SU-DHL-6 (cell line): ENCODE data around the gene ELAVL2.

ENCODE experiments used
- H2AFZ ChIP-seq: fragments of 200-600 bp; sonication (generic); 2 replicates; pipeline ENCODE4 v1.6.1; 2014; ENCODE audit warnings: low read depth, mild to moderate bottlenecking, moderate library complexity, mixed read lengths, antibody characterized with exemption, low read length; ENCODE audit not compliant: severe bottlenecking
- H3F3A ChIP-seq: fragments of 200-600 bp; shearing (Covaris generic); 2 replicates; pipeline ENCODE4 v1.6.0; 2016; ENCODE audit warnings: antibody characterized with exemption, mild to moderate bottlenecking; ENCODE audit not compliant: insufficient read depth
- H3K27ac ChIP-seq: fragments of 200-600 bp; sonication (generic); 2 replicates; pipeline ENCODE4 v1.5.1; 2016; ENCODE audit warnings: low read depth, mild to moderate bottlenecking, low read length, moderate library complexity, mixed read lengths
- H3K27me3 ChIP-seq: fragments of 200-600 bp; sonication (generic), shearing (Covaris generic); 2 replicates; pipeline ENCODE4 v1.6.0; 2014; ENCODE audit warnings: mild to moderate bottlenecking, low read length
- H3K36me3 ChIP-seq: fragments of 200-600 bp; sonication (generic); 2 replicates; pipeline ENCODE4 v1.6.1; 2014; ENCODE audit warnings: mild to moderate bottlenecking, low read length, mixed read lengths
- H3K4me2 ChIP-seq: fragments of 300-600, 200-600 bp; shearing (Covaris generic), sonication (generic); 2 replicates; pipeline ENCODE4 v1.6.0; 2014; ENCODE audit warnings: low read length, low read depth, mild to moderate bottlenecking; ENCODE audit not compliant: poor library complexity, severe bottlenecking
- H3K4me3 ChIP-seq: fragments of 200-600 bp; sonication (generic); 2 replicates; pipeline ENCODE4 v1.5.1; 2014; ENCODE audit warnings: antibody characterized with exemption, low read length, mild to moderate bottlenecking, mixed read lengths; ENCODE audit not compliant: insufficient read depth, poor library complexity, severe bottlenecking
- H3K79me2 ChIP-seq: fragments of 200-600 bp; sonication (generic); 2 replicates; pipeline ENCODE4 v1.6.1; 2014; ENCODE audit warnings: mild to moderate bottlenecking, low read length, moderate library complexity; ENCODE audit not compliant: insufficient read depth
- H3K9ac ChIP-seq: fragments of 200-600 bp; sonication (generic); 2 replicates; pipeline ENCODE4 v1.7.0; 2014; ENCODE audit warnings: mild to moderate bottlenecking, low read length
- H3K9me2 ChIP-seq: fragments of 200-600 bp; sonication (generic); replicated peaks from 2 replicates; pipeline ENCODE4 v1.6.1; 2014; ENCODE audit warnings: low read length; ENCODE audit not compliant: insufficient read depth
- H3K9me3 ChIP-seq: fragments of 200-600 bp; sonication (generic); 2 replicates; pipeline ENCODE4 v1.6.1; 2014; ENCODE audit warnings: low read length, mixed read lengths; ENCODE audit not compliant: insufficient read depth
- H4K20me1 ChIP-seq: fragments of 200-600 bp; sonication (generic); 2 replicates; pipeline ENCODE4 v1.6.1; 2014; ENCODE audit warnings: low read depth, mild to moderate bottlenecking, antibody characterized with exemption, low read length, moderate library complexity, mixed read lengths
- CTCF ChIP-seq: fragments of 200-600 bp; sonication (generic); IDR thresholded peaks from one replicate; pipeline ENCODE4 v1.5.1; 2017; ENCODE audit warnings: antibody characterized with exemption, mild to moderate bottlenecking, low read length, moderate library complexity; ENCODE audit not compliant: insufficient read depth, poor library complexity, severe bottlenecking
- EZH2phosphoT487 ChIP-seq: fragments of 200-600 bp; sonication (generic), shearing (Covaris generic); conservative IDR thresholded peaks from 2 replicates; pipeline ENCODE4 v1.6.1; 2018; ENCODE audit warnings: mild to moderate bottlenecking, antibody characterized with exemption, low read length, moderate library complexity, mixed read lengths

The ELAVL2 gene

GRCh38 chr9:23746317-23746716, 79.7 kb downstream of the ELAVL2 start:
- no peak overlapping the region for H2AFZ ChIP-seq
- no peak overlapping the region for H3K27ac ChIP-seq
- H3K4me3 ChIP-seq: no peak overlapping the region
- H3K36me3 ChIP-seq: no peaks in the 10 kb centered on the region
- no peaks in the 10 kb centered on the region for H4K20me1 ChIP-seq
- H3K4me2 ChIP-seq: no peak overlapping the region
- no peaks in the 10 kb centered on the region for H3F3A ChIP-seq
- no peaks in the 10 kb centered on the region for H3K27me3 ChIP-seq
- no peaks in the 10 kb centered on the region for H3K79me2 ChIP-seq
- no peak overlapping the region for H3K9ac ChIP-seq
- no peaks in the 10 kb centered on the region for H3K9me2 ChIP-seq
- no peak for TF ChIP-seq CTCF
- TF ChIP-seq EZH2phosphoT487: no peak
- no peaks in the 10 kb centered on the region for H3K9me3 ChIP-seq

- H4K20me1 ChIP-seq: no peaks in the 10 kb centered on the region
- no peak for TF ChIP-seq EZH2phosphoT487
- TF ChIP-seq CTCF: no peak
- no peak overlapping the region for H3K4me3 ChIP-seq
- H3K27ac ChIP-seq: no peak overlapping the region
- no peaks in the 10 kb centered on the region for H3K27me3 ChIP-seq
- no peaks in the 10 kb centered on the region for H3K9me3 ChIP-seq
- H3K36me3 ChIP-seq: no peaks in the 10 kb centered on the region
- H3K4me2 ChIP-seq: no peak overlapping the region
- no peak overlapping the region for H3K9ac ChIP-seq
- no peaks in the 10 kb centered on the region for H3K9me2 ChIP-seq
- no peaks in the 10 kb centered on the region for H3K79me2 ChIP-seq
- H2AFZ ChIP-seq: no peak overlapping the region
- H3F3A ChIP-seq: no peaks in the 10 kb centered on the region
Observed at GRCh38 chr9:23743036-23743435, 83.0 kb downstream of the ELAVL2 start.

GRCh38 chr9:23741351-23741750, 84.7 kb downstream of the ELAVL2 start:
- Histone ChIP-seq H3K36me3 (no peaks in the 10 kb centered on the region), H3K9me3 (no peaks in the 10 kb centered on the region), H3F3A (no peaks in the 10 kb centered on the region), H3K9ac (no peak overlapping the region), H4K20me1 (no peaks in the 10 kb centered on the region), H3K9me2 (no peaks in the 10 kb centered on the region), H3K79me2 (no peaks in the 10 kb centered on the region), H3K4me2 (no peak overlapping the region), H2AFZ (no peak overlapping the region), H3K27ac (no peak overlapping the region), H3K27me3 (no peaks in the 10 kb centered on the region), H3K4me3 (no peak overlapping the region)
- TF ChIP-seq EZH2phosphoT487: no peak
- TF ChIP-seq CTCF: no peak
